ENCODE results near the gene PNPT1. TPM values are rescaled to one million over a fixed set of nuclear protein-coding genes. Genes with fewer than 3 reads are reported as not detected.
A peak's percentile ranks its signal among the peaks of the same experiment; 100 is the strongest.

Gene PNPT1
- polyA plus RNA-seq, 1 experiment: 9.4 TPM

DNA sequence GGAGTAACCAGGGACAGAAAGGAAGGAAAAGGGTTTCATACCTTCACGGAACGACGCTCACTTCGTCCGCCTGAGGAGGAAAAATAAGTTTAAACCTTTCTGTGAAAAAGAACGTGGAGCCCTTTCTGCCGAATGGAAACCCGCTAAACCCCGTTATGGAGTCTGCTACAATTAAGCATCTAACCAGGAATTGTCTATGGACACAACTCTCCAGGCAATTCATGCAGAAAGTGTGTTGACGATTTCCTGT lies 75.7 kb downstream of the PNPT1 start:
- CTCF ChIA-PET: interaction anchor here (0.6 kb wide), 1 partner anchor 395 kb away, joined by 3 read pairs; no protein-coding TSS in a partner anchor
- TF ChIP-seq, protein P1, sequence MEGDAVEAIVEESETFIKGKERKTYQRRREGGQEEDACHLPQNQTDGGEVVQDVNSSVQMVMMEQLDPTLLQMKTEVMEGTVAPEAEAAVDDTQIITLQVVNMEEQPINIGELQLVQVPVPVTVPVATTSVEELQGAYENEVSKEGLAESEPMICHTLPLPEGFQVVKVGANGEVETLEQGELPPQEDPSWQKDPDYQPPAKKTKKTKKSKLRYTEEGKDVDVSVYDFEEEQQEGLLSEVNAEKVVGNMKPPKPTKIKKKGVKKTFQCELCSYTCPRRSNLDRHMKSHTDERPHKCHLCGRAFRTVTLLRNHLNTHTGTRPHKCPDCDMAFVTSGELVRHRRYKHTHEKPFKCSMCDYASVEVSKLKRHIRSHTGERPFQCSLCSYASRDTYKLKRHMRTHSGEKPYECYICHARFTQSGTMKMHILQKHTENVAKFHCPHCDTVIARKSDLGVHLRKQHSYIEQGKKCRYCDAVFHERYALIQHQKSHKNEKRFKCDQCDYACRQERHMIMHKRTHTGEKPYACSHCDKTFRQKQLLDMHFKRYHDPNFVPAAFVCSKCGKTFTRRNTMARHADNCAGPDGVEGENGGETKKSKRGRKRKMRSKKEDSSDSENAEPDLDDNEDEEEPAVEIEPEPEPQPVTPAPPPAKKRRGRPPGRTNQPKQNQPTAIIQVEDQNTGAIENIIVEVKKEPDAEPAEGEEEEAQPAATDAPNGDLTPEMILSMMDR (IDR thresholded peaks at IDR 0.05; ENCODE audit: insufficient read depth, low read depth, low read length): no peak
- DNase-seq (ENCODE audit: low read depth): no peak
- Histone ChIP-seq H3K36me3 (ENCODE audit: control insufficient read depth, insufficient read depth, low read length) (no peaks in the 10 kb centered on the region; the same call in 1 of the 2 replicates), H3K4me3 (ENCODE audit: low read depth, low read length) (peak overlapping the region; percentile 82), H3K27me3 (ENCODE audit: control insufficient read depth, insufficient read depth, low read length) (no peaks in the 10 kb centered on the region)
- POLR2A ChIA-PET: no interaction called here

DNA sequence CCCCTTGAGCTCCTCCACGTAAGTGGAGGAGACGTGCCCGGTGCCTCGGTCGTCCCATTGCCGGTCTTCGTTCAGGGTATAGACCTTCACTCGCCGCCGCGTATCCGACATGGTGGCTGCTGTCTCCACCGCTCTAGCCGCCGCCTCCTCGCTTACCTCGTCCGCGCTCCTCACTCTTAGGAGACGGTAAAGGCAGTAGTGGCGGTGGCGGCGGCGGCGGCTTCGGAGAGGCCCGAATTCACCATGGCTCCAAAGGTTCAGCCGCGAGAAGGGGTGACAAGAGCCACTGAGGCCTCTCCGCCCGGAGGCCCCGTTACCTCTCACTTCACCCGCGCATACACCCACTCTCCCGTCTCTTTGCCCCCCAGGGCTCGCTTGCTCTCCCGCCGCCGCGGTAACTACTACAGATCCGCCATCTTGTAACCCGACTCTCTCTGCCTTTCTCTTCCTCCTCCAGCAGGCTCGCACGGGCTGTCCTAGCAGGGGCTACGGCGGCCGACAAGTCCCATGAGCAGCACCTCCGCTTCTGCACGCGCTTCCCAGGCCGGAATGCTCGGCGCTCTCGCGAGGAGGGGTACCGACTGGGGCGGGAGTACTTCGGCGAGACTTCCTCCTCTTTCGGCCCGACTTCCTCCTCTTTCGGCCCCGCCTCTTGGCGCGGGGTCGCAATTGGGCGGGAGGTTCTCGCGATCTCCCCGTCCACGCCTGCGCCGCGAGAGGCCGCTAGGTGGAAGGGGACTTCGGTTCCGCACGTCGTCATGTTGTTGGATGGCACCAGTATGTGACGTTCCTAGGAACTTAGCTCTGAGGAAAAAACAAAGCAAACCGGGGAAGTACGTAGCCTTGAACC lies 76.2 kb downstream of the PNPT1 start, which contains the start of gene PPP4R3B:
Gene PPP4R3B, minus strand, starts transcription at position 448 of the 850 bp plus-strand sequence. Its CDS starts 337 bp downstream, at position 111.
- H3K36me3 ChIP-seq (ENCODE audit: control insufficient read depth, insufficient read depth, low read length): no peaks in the 10 kb centered on the region; the same call in 1 of the 2 replicates
- TF ChIP-seq, protein P1 (IDR thresholded peaks at IDR 0.05; ENCODE audit: insufficient read depth, low read depth, low read length): peak; percentile 52
- H3K27me3 ChIP-seq (ENCODE audit: control insufficient read depth, insufficient read depth, low read length): no peaks in the 10 kb centered on the region
- CTCF ChIA-PET: interaction anchor here (0.6 kb wide), 1 partner anchor 394 kb away, joined by 3 read pairs; no protein-coding TSS in a partner anchor
- peak within 1 kb of the TSS; percentile 97 for H3K4me3 ChIP-seq (ENCODE audit: low read depth, low read length)
- POLR2A ChIA-PET: interaction anchor here (0.6 kb wide), 1 partner anchor 186 kb away, joined by 6 read pairs; no protein-coding TSS in a partner anchor
- peak; percentile 99 for DNase-seq (ENCODE audit: low read depth)

GRCh38 chr2:55616551-55617174 lies 77.0 kb downstream of the PNPT1 start:
- peak; percentile 24 for DNase-seq (ENCODE audit: low read depth)
- no peaks in the 10 kb centered on the region for H3K27me3 ChIP-seq (ENCODE audit: control insufficient read depth, insufficient read depth, low read length)
- POLR2A ChIA-PET: interaction anchor here (0.6 kb wide), 1 partner anchor 187 kb away, joined by 6 read pairs; no protein-coding TSS in a partner anchor
- CTCF ChIA-PET: no interaction called here
- peak overlapping the region; percentile 97 for H3K4me3 ChIP-seq (ENCODE audit: low read depth, low read length)
- TF ChIP-seq, protein P1 (IDR thresholded peaks at IDR 0.05; ENCODE audit: insufficient read depth, low read depth, low read length): no peak
- no peaks in the 10 kb centered on the region; the same call in 1 of the 2 replicates for H3K36me3 ChIP-seq (ENCODE audit: control insufficient read depth, insufficient read depth, low read length)

GRCh38 chr2:55611997-55612396 lies 81.6 kb downstream of the PNPT1 start:
- ChIA-PET POLR2A (no interaction called here), CTCF (interaction anchor here (0.9 to 1.2 kb wide), 2 partner anchors 9 to 16 kb away, joined by 3 to 4 read pairs; no protein-coding TSS in a partner anchor)
- Histone ChIP-seq H3K36me3 (ENCODE audit: control insufficient read depth, insufficient read depth, low read length) (peaks cover 1% of the 10 kb centered on the region), H3K4me3 (ENCODE audit: low read depth, low read length) (no peak overlapping the region), H3K27me3 (ENCODE audit: control insufficient read depth, insufficient read depth, low read length) (no peaks in the 10 kb centered on the region)
- TF ChIP-seq, protein P1 (IDR thresholded peaks at IDR 0.05; ENCODE audit: insufficient read depth, low read depth, low read length): no peak
- no peak for DNase-seq (ENCODE audit: low read depth)

Data from BJ (cell line).